Testis (tissue), 2 donors: ENCODE measurements around the gene TBX5.

Source experiments
- POLR2A ChIP-seq: fragments of 450-650 bp; IDR thresholded peaks from one replicate; pipeline ENCODE4 v1.6.1; 2017; ENCODE audit warnings: antibody characterized with exemption, mild to moderate bottlenecking, moderate library complexity
- TF ChIP-seq, protein P1 (sequence below), 3 experiments: fragments of 450-650 bp in 2 of 3; fragments of 200-600 bp in 1 of 3; sonication (generic) in 1 of 3; IDR thresholded peaks; one replicate each; pipeline ENCODE4 v1.5.1; 2016 to 2019; ENCODE audit warnings: antibody characterized with exemption in 3 of 3, mild to moderate bottlenecking in 2 of 3, moderate library complexity in 1 of 3

DNA sequence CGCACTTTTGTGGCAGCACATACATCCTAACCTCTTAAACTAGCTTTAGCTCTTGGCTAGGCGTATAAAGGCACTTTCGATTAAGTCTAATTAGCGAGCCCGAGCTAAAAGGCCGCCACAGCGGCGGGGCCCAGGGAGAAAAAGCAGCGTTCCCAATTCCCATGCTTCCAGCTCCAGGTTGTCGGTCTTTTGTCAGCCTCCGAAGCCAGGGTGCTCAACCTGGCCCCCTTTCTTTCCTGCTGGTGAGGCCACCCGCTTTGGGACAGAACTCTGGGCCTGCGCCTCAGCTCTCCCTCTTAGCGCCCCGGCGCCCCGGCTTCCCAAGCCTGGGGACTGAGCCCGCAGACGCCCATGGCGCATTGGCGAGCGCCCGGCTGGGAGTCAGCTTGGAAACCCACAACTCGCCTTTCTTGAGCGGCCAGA, 33.3 kb upstream of the TBX5 start:
- TF ChIP-seq, protein P1, sequence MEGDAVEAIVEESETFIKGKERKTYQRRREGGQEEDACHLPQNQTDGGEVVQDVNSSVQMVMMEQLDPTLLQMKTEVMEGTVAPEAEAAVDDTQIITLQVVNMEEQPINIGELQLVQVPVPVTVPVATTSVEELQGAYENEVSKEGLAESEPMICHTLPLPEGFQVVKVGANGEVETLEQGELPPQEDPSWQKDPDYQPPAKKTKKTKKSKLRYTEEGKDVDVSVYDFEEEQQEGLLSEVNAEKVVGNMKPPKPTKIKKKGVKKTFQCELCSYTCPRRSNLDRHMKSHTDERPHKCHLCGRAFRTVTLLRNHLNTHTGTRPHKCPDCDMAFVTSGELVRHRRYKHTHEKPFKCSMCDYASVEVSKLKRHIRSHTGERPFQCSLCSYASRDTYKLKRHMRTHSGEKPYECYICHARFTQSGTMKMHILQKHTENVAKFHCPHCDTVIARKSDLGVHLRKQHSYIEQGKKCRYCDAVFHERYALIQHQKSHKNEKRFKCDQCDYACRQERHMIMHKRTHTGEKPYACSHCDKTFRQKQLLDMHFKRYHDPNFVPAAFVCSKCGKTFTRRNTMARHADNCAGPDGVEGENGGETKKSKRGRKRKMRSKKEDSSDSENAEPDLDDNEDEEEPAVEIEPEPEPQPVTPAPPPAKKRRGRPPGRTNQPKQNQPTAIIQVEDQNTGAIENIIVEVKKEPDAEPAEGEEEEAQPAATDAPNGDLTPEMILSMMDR (IDR thresholded peaks at IDR 0.05): no peak
- no peak for TF ChIP-seq POLR2A
